HG03460 (cell line): ENCODE data around the gene RAB25.

Experiments used
- ATAC-seq: cut with Tn5 transposase; IDR thresholded peaks from one replicate; pipeline ENCODE4 v1.9.1; 2021; ENCODE audit not compliant: unreplicated experiment

RAB25 gene

GRCh38 chr1:156100205-156100995 lies 39.4 kb downstream of the RAB25 start:
- ATAC-seq, result no peak

GRCh38 chr1:156101880-156102279 lies 40.9 kb downstream of the RAB25 start:
- no peak for ATAC-seq

GRCh38 chr1:156102633-156103511 lies 41.9 kb downstream of the RAB25 start:
- ATAC-seq, result no peak

- no peak for ATAC-seq
Observed at GRCh38 chr1:156103521-156103947, 42.6 kb downstream of the RAB25 start.

GRCh38 chr1:156104065-156104810 lies 43.3 kb downstream of the RAB25 start:
- no peak for ATAC-seq

GRCh38 chr1:156104861-156105832 lies 44.2 kb downstream of the RAB25 start:
- ATAC-seq, result no peak

- no peak for ATAC-seq
Observed at GRCh38 chr1:156106624-156107488, 45.9 kb downstream of the RAB25 start.

- ATAC-seq, result no peak
Observed at GRCh38 chr1:156108057-156108456, 47.1 kb downstream of the RAB25 start.

- ATAC-seq, result no peak
Observed at GRCh38 chr1:156108664-156109241, 47.8 kb downstream of the RAB25 start.

- ATAC-seq, result no peak
Observed at GRCh38 chr1:156110252-156110651, 49.3 kb downstream of the RAB25 start.

GRCh38 chr1:156111355-156111962 lies 50.5 kb downstream of the RAB25 start:
- no peak for ATAC-seq

GRCh38 chr1:156112276-156113137 lies 51.5 kb downstream of the RAB25 start:
- no peak for ATAC-seq

GRCh38 chr1:156113282-156113950 lies 52.5 kb downstream of the RAB25 start:
- no peak for ATAC-seq

GRCh38 chr1:156114101-156114918 lies 53.4 kb downstream of the RAB25 start, which contains the start of gene LMNA:
Gene LMNA, plus strand, starts transcription at chr1:156114711. Its CDS starts 208 bp downstream, at chr1:156114919.
- ATAC-seq, result peak; percentile 62

GRCh38 chr1:156114919-156115513 lies 54.1 kb downstream of the RAB25 start:
- peak; percentile 3 for ATAC-seq
